Hematopoietic multipotent progenitor cell treated with erythropoietin and hydrocortisone succinate and interleukin-3 and kit ligand, for 8 days (in vitro differentiated cells): ENCODE measurements around the gene TGIF2.
"Not testable (repeated sequence)": the region's sequence is repeated elsewhere in the genome, so short reads cannot be mapped to it uniquely, and the experiment has no call there.

Experiments
- DNase-seq: peaks from one replicate; pipeline ENCODE4 v3.0.0-alpha.2; 2015

TGIF2 gene

GRCh38 chr20:36579996-36580545, 6.7 kb downstream of the TGIF2 start:
- no peak for DNase-seq

- DNase-seq: no peak
These were observed 8.9 kb downstream of the TGIF2 start for GRCh38 chr20:36582322-36582721.

- DNase-seq: no peak
These were observed 9.4 kb downstream of the TGIF2 start for GRCh38 chr20:36582821-36583220.

- DNase-seq: no peak
These were observed 10.7 kb downstream of the TGIF2 start for GRCh38 chr20:36584018-36584481.

GRCh38 chr20:36585410-36586125, 12.2 kb downstream of the TGIF2 start:
- no peak for DNase-seq

GRCh38 chr20:36587388-36588070, 14.1 kb downstream of the TGIF2 start:
- no peak for DNase-seq

GRCh38 chr20:36591281-36591680, 17.9 kb downstream of the TGIF2 start:
- DNase-seq: no peak

- no peak for DNase-seq
These were observed 18.7 kb downstream of the TGIF2 start for GRCh38 chr20:36591854-36592641.

- no peak for DNase-seq
These were observed 20.0 kb downstream of the TGIF2 start for GRCh38 chr20:36593347-36593929.

GRCh38 chr20:36599912-36600345, 26.5 kb downstream of the TGIF2 start:
- DNase-seq: no peak

- DNase-seq: no peak
These were observed 28.1 kb downstream of the TGIF2 start for GRCh38 chr20:36601540-36601939.

GRCh38 chr20:36604952-36605398, 31.6 kb downstream of the TGIF2 start:
- peak; percentile 74 for DNase-seq

GRCh38 chr20:36605399-36606157, 32.2 kb downstream of the TGIF2 start, which contains the start of gene RAB5IF:
RAB5IF (plus strand) TSS chr20:36605779; CDS start chr20:36605952, 173 bp downstream.
- DNase-seq: peak; percentile 98

- peak; percentile 43 for DNase-seq
These were observed 33.0 kb downstream of the TGIF2 start for GRCh38 chr20:36606158-36607066.

- DNase-seq: no peak
These were observed 34.4 kb downstream of the TGIF2 start for GRCh38 chr20:36607586-36608387.

- DNase-seq: not testable (repeated sequence)
These were observed 35.0 kb downstream of the TGIF2 start for GRCh38 chr20:36608388-36608728.

GRCh38 chr20:36611625-36612024, 38.2 kb downstream of the TGIF2 start:
- DNase-seq: no peak

GRCh38 chr20:36613974-36614373, 40.6 kb downstream of the TGIF2 start:
- no peak for DNase-seq

- no peak for DNase-seq
These were observed 41.6 kb downstream of the TGIF2 start for GRCh38 chr20:36614781-36615557.
